HG02981 (cell line): ENCODE results near the gene SLC6A1.

Source experiments
- ATAC-seq: cut with Tn5 transposase; IDR thresholded peaks from one replicate; pipeline ENCODE4 v1.9.1; 2021; ENCODE audit warnings: mild to moderate bottlenecking, moderate library complexity; ENCODE audit not compliant: unreplicated experiment

SLC6A1 gene

DNA sequence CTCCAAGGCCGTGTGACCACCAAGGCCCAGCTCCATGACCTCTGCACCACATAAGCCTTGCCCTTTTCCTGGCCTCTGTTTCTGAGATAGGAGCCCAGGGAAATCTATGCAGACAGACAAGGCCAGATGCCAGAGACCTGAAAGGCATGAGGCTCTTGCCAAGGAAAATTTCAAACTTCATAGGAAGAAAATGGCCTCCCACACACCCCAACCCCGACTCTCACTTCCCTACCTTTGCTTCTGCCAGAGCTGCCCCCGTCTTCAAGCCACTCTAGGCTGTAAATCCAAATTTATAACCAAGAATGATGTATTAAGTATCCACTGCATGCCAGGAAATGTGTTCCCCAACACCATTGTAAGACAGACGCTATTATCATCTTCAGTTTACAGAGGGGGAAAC is 96.3 kb downstream of the SLC6A1 start:
- ATAC-seq, result no peak
